Endometrial microvascular endothelial cells (primary cell): ENCODE measurements around the gene TADA3. TPM values are rescaled to one million over a fixed set of nuclear protein-coding genes. Genes with fewer than 3 reads are reported as not detected.

Experiments
- in situ Hi-C: cut with HindIII; loops from 2 replicates; pipeline ENCODE4 v1.10.0; 2017; ENCODE audit warnings: low sequenced_read_pairs, low pct_unique_long_range_greater_than_20kb; ENCODE audit errors: inconsistent ontology term
- total RNA-seq: library from RNA; depleted of rRNA; stranded (reverse); fragments of >200 nt; gene quantifications from one replicate; pipeline ENCODE4 v1.2.3, GENCODE V29; 2015; ENCODE audit errors: inconsistent ontology term

The TADA3 gene
- total RNA-seq, result 83.3 TPM

- in situ Hi-C loops, result no loop called here
Observed at GRCh38 chr3:9792405-9793160, at the start of gene TADA3, which contains the start of gene ARPC4. TADA3 (minus strand) TSS chr3:9792473; CDS start chr3:9791466, 1,007 bp downstream. ARPC4 (plus strand) TSS chr3:9793082; CDS start chr3:9793122, 40 bp downstream.

- in situ Hi-C loops, result no loop called here
Observed at GRCh38 chr3:9841015-9841414, 48.7 kb upstream of the TADA3 start.

- in situ Hi-C loops, result no loop called here
Observed at GRCh38 chr3:9838856-9839255, 46.6 kb upstream of the TADA3 start.

- in situ Hi-C loops, result no loop called here
Observed at GRCh38 chr3:9837701-9838582, 45.7 kb upstream of the TADA3 start.

GRCh38 chr3:9834520-9835380, 42.5 kb upstream of the TADA3 start:
- in situ Hi-C loops, result no loop called here

GRCh38 chr3:9833078-9833477, 40.8 kb upstream of the TADA3 start:
- in situ Hi-C loops, result no loop called here

GRCh38 chr3:9831253-9831652, 39.0 kb upstream of the TADA3 start:
- in situ Hi-C loops, result no loop called here

- in situ Hi-C loops, result no loop called here
Observed at GRCh38 chr3:9828801-9829755, 36.8 kb upstream of the TADA3 start.

- in situ Hi-C loops, result no loop called here
Observed at GRCh38 chr3:9826815-9827573, 34.7 kb upstream of the TADA3 start.

- in situ Hi-C loops, result no loop called here
Observed at GRCh38 chr3:9825451-9826040, 33.3 kb upstream of the TADA3 start.

GRCh38 chr3:9820946-9821345, 28.7 kb upstream of the TADA3 start:
- in situ Hi-C loops, result no loop called here

GRCh38 chr3:9820543-9820942, 28.3 kb upstream of the TADA3 start:
- in situ Hi-C loops, result no loop called here

GRCh38 chr3:9818666-9819335, 26.5 kb upstream of the TADA3 start:
- in situ Hi-C loops, result no loop called here

GRCh38 chr3:9817436-9817835, 25.2 kb upstream of the TADA3 start:
- in situ Hi-C loops, result no loop called here

- in situ Hi-C loops, result no loop called here
Observed at GRCh38 chr3:9815986-9816385, 23.7 kb upstream of the TADA3 start.

- in situ Hi-C loops, result no loop called here
Observed at GRCh38 chr3:9812870-9813483, 20.7 kb upstream of the TADA3 start.
